Transverse colon (tissue), 4 donors: ENCODE measurements around the gene CCR1. TPM values are rescaled to one million over a fixed set of nuclear protein-coding genes. Genes with fewer than 3 reads are reported as not detected.

Experiments used
- DNase-seq: peaks from one replicate; pipeline ENCODE4 v3.0.0-alpha.2; 2019
- H3K27ac ChIP-seq, 4 donors: fragments of 200-600 bp; sonication (generic); 2 replicates each; pipeline ENCODE4 v1.5.1; 2016 to 2018; ENCODE audit warnings: inconsistent platforms in 4 of 4
- H3K27me3 ChIP-seq: fragments of 200-600 bp; sonication (generic); 2 replicates; pipeline ENCODE4 v1.5.1; 2017; ENCODE audit warnings: inconsistent platforms
- H3K36me3 ChIP-seq, 4 donors: fragments of 200-600 bp; sonication (generic); 2 replicates each; pipeline ENCODE4 v1.5.1; 2017 to 2019; ENCODE audit warnings: inconsistent platforms in 4 of 4
- H3K4me1 ChIP-seq, 4 donors: fragments of 200-600 bp; sonication (generic); 2 replicates each; pipeline ENCODE4 v1.5.1; 2017 to 2020; ENCODE audit warnings: inconsistent platforms in 4 of 4
- H3K4me3 ChIP-seq, 4 donors: fragments of 200-600 bp; sonication (generic); 1 replicate in 1 of 4; 2 replicates in 3 of 4; pipeline versions ENCODE4 v1.5.1 to v1.6.1; 2017 to 2019; ENCODE audit warnings: inconsistent platforms in 4 of 4
- H3K9me3 ChIP-seq, 2 donors: fragments of 200-600 bp; sonication (generic); 2 replicates each; pipeline ENCODE4 v1.5.1; 2017 to 2019; ENCODE audit warnings: inconsistent platforms in 2 of 2
- CTCF ChIP-seq, 5 experiments: fragments of 200-600 bp in 3 of 5; fragments of 450-650 bp in 2 of 5; sonication (generic) in 3 of 5; IDR thresholded peaks; 1 replicate in 2 of 5; 2 replicates in 3 of 5; pipeline ENCODE4 v1.5.1; 2016 to 2017; ENCODE audit warnings: antibody characterized with exemption in 5 of 5, inconsistent platforms in 3 of 5, mild to moderate bottlenecking in 2 of 5, moderate library complexity in 1 of 5
- EP300 ChIP-seq: sonication (generic); formaldehyde crosslinking; IDR thresholded peaks from one replicate; pipeline ENCODE4 v1.6.1; 2017; ENCODE audit warnings: antibody characterized with exemption, low read depth
- POLR2A ChIP-seq: fragments of 450-650 bp; IDR thresholded peaks from one replicate; pipeline ENCODE4 v1.6.1; 2016; ENCODE audit warnings: antibody characterized with exemption, mild to moderate bottlenecking, moderate library complexity
- POLR2AphosphoS5 ChIP-seq, 3 donors: sonication (generic); formaldehyde crosslinking; IDR thresholded peaks; one replicate each; pipeline ENCODE4 v1.6.1; 2016; ENCODE audit warnings: antibody characterized with exemption in 3 of 3
- WGBS, 2 donors: methylation state at CpG; one replicate each; pipeline ENCODE4 v1.1.5; 2018; ENCODE audit warnings: low coverage in 1 of 2; 5-methylcytosine and 5-hydroxymethylcytosine counted together
- in situ Hi-C, 4 donors: fragments of 200-750 bp; cut with MboI; loops; one replicate each; pipeline versions ENCODE4 v1.15.0 to v1.15.1; 2017; ENCODE audit warnings: low sequenced_read_pairs in 3 of 4, low pct_ligation_motif_present in 1 of 4, low pct_unique_long_range_greater_than_20kb in 1 of 4
- intact Hi-C: fragments of 100-400 bp; cut with DNase I; formaldehyde crosslinking; loops from one replicate; pipeline ENCODE4 v1.15.1; 2023; ENCODE audit warnings: low total_unique reads
- total RNA-seq, 4 donors: library from RNA; depleted of rRNA; stranded (reverse); fragments of >200 nt; gene quantifications; one replicate each; pipeline ENCODE4 v1.1.0, GENCODE V29; 2016

Gene CCR1
- total RNA-seq, 4 donors from 2014 or later, result 1.9 to 4.4 (median 3.3) TPM; not detected in 1

DNA sequence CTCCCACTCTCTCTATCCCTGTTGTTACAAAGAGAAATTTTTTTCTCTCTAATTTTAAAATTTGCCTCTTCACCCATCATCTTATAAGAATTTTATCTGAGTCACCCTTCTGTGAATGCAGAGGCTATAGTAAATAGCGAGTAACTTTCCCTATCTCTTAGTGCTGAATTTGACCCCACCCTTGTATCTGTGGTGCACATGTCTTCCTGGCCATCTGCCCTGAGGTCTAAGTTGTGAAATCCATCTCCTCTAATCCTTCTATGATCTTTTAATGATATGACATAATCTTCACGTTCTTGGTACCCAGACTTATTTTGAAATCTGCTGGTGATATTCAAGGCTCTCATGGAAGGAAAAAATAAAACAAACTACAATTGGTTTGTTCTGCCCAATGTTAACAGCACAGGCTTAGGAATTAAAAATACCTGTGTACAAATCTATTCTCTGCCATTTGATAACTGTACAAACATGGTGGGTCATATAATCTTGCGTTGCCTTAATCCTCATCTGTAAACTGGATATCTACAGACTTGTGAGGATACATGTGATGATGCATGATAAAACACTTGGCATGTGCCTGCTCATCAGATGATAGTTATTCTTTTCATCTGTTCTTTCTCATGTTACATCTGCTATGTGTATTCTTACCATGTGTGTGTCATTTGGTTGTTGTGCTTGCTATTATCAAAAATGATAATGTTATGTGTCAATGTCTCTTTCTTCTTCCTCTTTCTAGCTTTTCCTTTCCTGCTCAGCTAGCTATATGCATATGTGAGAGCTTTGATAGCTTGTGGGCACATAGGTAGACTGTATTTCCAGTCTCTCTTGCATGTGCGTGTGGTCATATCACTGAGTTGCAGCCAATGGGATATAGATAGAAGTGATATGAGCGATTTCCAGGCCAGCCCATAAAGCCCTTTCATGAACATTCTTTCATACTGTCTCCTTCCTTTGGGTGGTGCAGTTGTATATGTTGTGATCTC, 20.4 kb upstream of the CCR1 start:
- no peak for DNase-seq
- intact Hi-C loops, result no loop called here
- 50 to 67% methylated on average over 2 to 5 of the region's 5 CpGs for WGBS, 2 donors
- Histone ChIP-seq H3K4me3 (no peak overlapping the region), H3K9me3 (no peaks in the 10 kb centered on the region), H3K27ac (no peak overlapping the region), H3K27me3 (no peaks in the 10 kb centered on the region), H3K36me3 (no peaks in the 10 kb centered on the region), H3K4me1 (peaks cover 0 to 2% (median 0%) of the 10 kb centered on the region in 4 donors)
- in situ Hi-C loops, result no loop called here
- TF ChIP-seq CTCF (IDR thresholded peaks at IDR 0.05) (no peak), EP300 (no peak), POLR2A (no peak)

GRCh38 chr3:46222435-46223161, 14.5 kb upstream of the CCR1 start:
- TF ChIP-seq POLR2AphosphoS5 (IDR thresholded peaks at IDR 0.05), result no peak
- no peak for TF ChIP-seq EP300
- TF ChIP-seq POLR2A, result no peak
- no peak for TF ChIP-seq CTCF (IDR thresholded peaks at IDR 0.05)
- H3K4me3 ChIP-seq, result no peak overlapping the region
- no peaks in the 10 kb centered on the region for H3K36me3 ChIP-seq
- WGBS, 2 donors, result 53 to 54% methylated on average over 5 to 7 of the region's 7 CpGs
- intact Hi-C loops (no loop called here), in situ Hi-C loops (loop anchor here in 2 of 4 donors (25.0 kb wide), 2 partner anchors 135 to 285 kb away; partner anchors contain the start of gene CXCR6 (in 2 of the 2))
- peaks cover 0 to 4% of the 10 kb centered on the region in 2 donors for H3K9me3 ChIP-seq
- no peaks in the 10 kb centered on the region for H3K27me3 ChIP-seq
- DNase-seq, result no peak
- H3K4me1 ChIP-seq, result no peaks in the 10 kb centered on the region
- no peak overlapping the region for H3K27ac ChIP-seq

DNA sequence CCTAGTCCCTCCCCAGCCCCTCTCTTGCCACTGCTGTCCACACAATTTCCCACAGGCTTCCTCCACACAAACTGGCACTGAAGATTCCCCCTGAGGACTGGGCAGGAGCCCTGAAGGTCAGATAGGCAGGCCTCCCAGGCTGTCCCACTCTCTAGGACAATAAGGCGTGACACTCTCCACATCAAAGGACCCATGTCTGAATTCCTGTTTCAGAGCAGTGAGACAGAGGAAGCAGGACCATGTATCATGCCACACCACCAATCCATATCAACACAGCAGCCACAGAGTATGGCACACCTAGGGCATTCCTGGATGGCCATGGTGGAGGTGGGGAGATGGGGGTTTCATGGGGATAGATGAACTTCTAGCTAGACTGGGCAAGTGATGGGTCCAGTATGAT, 13.8 kb upstream of the CCR1 start:
- in situ Hi-C loops (loop anchor here in 2 of 4 donors (25.0 kb wide), 2 partner anchors 135 to 285 kb away; partner anchors contain the start of gene CXCR6 (in 2 of the 2)), intact Hi-C loops (no loop called here)
- no peak overlapping the region for H3K4me3 ChIP-seq
- H3K4me1 ChIP-seq, result no peaks in the 10 kb centered on the region
- 94% methylated on average over 1 of the region's 1 CpG; no CpG with 5 or more reads in 1 of the 2 donors for WGBS, 2 donors
- no peaks in the 10 kb centered on the region for H3K27me3 ChIP-seq
- no peak for DNase-seq
- H3K27ac ChIP-seq, result no peak overlapping the region
- TF ChIP-seq EP300, result no peak
- TF ChIP-seq CTCF (IDR thresholded peaks at IDR 0.05), result no peak
- TF ChIP-seq POLR2A, result no peak
- no peak for TF ChIP-seq POLR2AphosphoS5 (IDR thresholded peaks at IDR 0.05)
- H3K9me3 ChIP-seq, result peaks cover 0 to 4% of the 10 kb centered on the region in 2 donors
- no peaks in the 10 kb centered on the region for H3K36me3 ChIP-seq

DNA sequence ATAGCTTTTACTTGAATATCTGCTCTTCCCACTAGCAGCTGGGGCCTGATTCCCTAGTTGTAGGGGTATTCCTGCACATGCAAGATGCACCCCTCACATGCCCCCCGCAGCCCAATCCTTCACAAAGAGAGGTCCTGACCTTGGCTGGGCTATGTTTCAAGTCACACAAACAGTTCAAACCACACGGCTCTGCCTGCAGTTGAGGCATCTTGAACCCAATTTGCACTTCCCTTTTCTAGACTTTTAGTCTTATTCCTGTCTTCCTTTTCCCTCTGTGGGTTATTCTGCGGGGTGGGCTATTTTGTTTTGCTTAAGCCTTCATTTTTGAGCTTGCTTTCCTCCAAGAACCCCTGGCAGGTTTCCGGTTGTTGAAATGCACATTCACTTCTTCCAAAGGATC, 13.3 kb upstream of the CCR1 start:
- DNase-seq, result no peak
- Histone ChIP-seq H3K4me3 (no peak overlapping the region), H3K9me3 (peaks cover 0 to 4% of the 10 kb centered on the region in 2 donors), H3K4me1 (no peaks in the 10 kb centered on the region), H3K27me3 (no peaks in the 10 kb centered on the region), H3K27ac (no peak overlapping the region), H3K36me3 (no peaks in the 10 kb centered on the region)
- WGBS, 2 donors, result 51 to 53% methylated on average over 4 of the region's 4 CpGs
- intact Hi-C loops (no loop called here), in situ Hi-C loops (loop anchor here in 2 of 4 donors (25.0 kb wide), 2 partner anchors 134 to 284 kb away; partner anchors contain the start of gene CXCR6 (in 2 of the 2))
- TF ChIP-seq EP300 (no peak), POLR2A (no peak), POLR2AphosphoS5 (IDR thresholded peaks at IDR 0.05) (no peak), CTCF (IDR thresholded peaks at IDR 0.05) (no peak)
